ENCODE data around the gene PPP1R12C.
"Not testable (repeated sequence)": the region's sequence is repeated elsewhere in the genome, so short reads cannot be mapped to it uniquely, and the experiment has no call there.

Gene PPP1R12C

DNA sequence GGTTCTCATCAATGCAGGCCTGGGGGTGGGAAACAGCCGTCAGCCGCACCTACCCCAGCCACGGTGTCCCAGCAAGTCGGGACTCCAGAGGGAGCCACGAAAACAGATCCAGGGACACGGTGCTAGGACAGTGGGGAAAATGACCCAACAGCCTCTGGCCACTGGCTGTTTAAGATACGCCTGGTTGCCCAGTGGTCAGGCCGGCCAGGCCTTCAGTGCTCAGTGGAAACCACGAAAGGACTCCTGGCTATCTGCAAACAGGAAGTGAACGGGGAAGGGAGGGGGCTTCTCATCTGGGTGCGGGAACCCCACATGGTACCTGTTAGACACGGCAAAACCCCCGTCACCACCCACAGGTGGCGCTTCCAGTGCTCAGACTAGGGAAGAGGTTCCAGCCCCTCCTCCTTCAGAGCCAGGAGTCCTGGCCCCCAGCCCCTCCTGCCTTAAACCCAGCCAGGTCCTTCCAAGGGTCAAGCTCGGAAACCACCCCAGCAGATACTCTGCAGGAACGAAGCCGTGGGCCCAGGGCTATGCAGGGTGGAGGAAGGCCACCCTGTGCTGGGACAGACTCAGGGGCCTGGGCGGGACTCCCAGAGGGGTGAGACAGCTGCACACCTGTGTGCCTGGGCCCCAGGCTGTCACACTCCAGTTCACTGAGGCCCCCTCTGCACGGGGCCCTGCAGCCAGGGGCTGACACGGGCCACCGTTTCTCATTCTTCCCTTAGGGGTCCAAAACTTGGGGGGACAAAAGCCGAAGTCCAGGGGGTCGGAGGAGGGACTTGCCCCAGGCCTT lies 4.5 kb downstream of the PPP1R12C start:
- in situ Hi-C loops (cut with MboI; ENCODE audit: low sequenced_read_pairs): no loop called here

DNA sequence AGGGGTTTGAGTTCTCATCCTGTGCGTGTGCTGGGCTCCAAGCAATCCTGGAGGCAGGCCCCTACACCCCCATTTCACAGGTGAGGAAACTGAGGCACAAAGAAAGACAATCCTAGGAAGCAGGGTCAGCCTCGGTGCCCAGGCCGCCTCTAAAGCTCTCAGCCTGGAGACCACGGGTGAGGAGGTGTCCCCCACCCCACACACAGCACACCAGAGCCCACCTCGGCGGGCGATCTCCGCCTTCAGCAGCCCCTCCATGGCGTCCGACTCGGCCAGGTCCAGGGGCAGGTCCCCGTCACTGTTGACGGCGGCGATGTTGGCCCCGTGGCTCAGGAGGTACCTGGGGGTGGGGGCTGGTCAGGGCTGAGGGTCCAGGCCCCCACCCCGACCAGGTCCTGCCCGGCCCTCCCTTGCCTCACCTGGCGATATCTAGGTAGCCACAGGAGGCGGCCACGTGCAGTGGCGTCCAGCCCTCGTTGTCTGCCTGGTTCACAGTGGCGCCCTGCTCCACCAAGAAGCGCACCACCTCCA lies 5.1 kb downstream of the PPP1R12C start:
- in situ Hi-C loops (cut with MboI; ENCODE audit: low sequenced_read_pairs): no loop called here

DNA sequence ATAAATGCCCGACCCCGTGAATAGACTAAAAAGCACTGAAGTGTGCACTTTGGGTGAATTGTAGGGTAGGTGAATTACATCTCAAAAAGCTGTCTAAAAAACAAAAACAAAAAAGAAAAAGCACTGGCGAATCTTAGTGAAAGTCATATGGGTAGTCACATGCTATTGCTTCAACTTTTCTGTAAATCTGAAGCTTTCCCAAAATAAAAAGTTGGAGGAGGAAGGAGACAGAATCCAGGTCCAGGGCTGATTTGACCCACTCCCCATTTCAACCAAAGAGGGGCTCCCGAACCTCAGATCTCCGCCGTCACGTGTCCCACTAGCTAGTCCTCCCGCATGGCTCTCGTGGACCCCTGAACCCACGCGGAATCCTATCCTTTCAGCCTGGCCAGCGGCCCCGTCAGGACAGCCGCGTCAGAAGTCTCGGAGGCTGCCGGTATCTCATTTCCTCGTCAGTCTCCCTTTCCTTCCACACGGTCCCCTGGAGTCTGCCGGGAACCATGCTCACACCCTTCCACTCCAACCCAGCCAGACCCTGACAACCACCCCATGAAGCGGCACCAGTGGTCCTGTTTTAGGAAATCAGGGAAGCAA lies 6.1 kb downstream of the PPP1R12C start:
- in situ Hi-C loops (cut with MboI; ENCODE audit: low sequenced_read_pairs): no loop called here

DNA sequence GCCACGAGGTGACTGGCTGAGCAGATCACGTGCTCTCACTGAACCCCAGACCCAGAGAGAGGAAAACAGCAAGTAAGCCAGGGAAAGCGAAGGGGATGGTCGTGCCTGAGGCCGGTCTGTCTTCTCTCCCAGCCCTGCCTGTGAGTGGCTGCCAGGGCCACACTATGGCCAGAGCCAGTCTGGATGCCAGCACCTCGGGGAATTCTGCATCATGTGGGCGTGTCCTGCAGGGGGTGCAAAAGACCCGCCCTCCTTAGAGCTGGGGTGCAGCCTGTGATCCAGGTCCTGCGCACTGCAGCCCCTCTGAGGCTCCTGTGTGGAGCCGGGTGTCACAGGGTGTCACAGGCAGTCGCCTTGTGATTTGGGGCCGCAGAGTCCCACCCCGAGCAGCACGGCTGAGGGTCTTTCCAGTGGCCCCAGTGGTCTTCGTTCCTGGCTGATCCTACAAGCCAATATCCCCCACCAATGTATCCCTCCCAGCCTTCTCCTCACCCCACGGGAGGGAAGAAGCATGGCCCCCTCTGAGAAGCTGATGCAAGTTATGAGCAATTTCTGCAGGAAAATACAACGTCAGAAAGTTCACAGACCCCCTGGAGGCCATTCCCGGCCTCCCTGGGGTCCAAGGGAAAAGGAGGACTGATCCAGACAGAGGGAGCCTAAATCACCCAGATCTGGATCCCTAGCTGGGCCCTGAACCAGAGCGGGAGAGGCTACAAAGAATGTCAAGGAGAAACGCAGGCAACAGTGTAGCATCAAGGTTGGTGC lies 7.7 kb downstream of the PPP1R12C start:
- in situ Hi-C loops (cut with MboI; ENCODE audit: low sequenced_read_pairs): no loop called here

DNA sequence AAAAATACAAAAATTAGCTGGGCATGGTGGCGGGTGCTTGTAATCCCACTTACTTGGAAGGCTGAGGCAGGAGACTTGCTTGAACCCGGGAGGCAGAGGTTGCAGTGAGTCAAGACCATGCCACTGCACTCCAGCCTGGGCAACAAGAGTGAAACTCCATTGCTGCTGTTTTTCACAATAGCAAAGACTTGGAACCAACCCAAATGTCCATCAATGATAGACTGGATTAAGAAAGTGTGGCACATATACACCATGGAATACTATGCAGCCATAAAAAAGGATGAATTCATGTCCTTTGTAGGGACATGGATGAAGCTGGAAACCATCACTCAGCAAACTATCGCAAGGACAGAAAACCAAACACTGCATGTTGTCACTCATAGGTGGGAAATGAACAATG lies 10.2 kb downstream of the PPP1R12C start:
- in situ Hi-C loops (cut with MboI; ENCODE audit: low sequenced_read_pairs): not testable (repeated sequence)

DNA sequence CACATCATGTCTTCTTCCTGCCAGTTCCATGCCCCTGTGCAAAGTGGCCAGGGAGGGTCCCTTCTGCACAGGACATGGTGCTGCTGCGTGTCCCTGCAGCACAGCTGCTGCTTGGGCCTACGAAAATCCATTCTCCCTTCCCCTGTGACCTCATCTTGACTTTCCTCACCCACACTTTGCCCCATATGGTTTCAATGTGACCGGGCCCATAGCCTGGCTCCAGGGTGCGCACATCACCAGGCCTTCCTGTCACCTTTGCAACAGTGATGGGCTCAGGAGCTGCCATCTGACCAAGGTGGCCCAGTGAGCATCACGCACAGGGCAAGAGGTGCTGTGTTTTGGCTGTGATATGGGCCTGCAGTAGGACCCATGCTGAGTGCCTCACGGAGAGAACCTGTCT lies 10.8 kb downstream of the PPP1R12C start:
- in situ Hi-C loops (cut with MboI; ENCODE audit: low sequenced_read_pairs): no loop called here

DNA sequence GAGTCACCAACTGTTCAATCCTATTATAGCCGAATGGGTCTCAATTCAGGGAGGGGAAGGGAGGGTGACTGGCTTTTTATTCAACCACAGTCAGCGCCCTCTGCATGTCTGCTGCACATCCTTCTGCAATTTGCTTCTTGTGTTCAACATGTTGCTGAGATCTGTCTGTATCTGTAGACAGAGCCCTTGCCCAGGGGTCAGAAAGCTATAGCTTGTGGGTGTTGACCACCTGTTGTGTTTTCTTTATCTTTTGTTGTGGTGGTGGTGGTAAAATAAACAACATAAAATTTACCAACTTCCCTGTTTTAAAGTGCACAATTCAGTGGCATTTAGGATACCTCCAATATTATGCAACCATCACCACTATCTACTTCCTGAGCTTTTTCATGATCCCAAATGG lies 12.2 kb downstream of the PPP1R12C start:
- in situ Hi-C loops (cut with MboI; ENCODE audit: low sequenced_read_pairs): no loop called here

DNA sequence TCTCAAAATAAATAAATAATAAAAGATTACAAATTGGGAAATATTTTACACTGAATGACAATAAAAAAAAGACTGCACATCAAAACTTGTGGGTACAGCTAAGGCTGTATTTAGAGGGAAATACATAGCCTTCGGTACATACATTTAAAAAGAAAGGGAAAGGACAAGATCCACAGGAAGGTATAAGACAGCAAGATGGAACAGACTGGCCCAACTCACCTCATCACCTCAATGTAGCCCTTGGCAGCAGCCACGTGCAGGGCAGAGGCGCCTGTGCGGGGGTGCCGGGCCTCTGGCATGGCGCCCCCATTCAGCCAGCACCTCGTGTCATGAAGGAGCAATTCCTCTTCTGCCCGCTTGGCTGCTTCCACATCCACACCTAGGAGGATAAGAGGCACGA lies 14.2 kb downstream of the PPP1R12C start:
- in situ Hi-C loops (cut with MboI; ENCODE audit: low sequenced_read_pairs): no loop called here

DNA sequence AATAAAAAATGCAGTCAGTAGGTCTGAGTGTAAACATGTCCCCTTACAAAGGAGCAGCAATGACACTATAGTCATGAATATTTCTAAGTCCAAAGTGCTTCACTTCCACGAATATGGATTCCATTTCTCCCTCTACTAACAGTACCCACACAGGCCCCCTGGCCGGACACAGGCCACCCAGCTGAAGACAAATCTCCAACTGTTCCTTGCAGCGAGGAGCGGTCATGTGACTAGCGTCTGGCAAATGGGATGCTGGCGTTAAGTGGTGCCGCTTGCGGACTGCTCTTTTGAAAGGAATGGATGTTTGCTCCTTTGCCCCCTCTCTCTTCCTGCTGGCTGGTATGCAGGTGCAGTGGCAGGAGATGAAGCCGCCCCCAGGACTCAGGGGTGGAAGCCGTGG lies 16.2 kb downstream of the PPP1R12C start:
- in situ Hi-C loops (cut with MboI; ENCODE audit: low sequenced_read_pairs): no loop called here

DNA sequence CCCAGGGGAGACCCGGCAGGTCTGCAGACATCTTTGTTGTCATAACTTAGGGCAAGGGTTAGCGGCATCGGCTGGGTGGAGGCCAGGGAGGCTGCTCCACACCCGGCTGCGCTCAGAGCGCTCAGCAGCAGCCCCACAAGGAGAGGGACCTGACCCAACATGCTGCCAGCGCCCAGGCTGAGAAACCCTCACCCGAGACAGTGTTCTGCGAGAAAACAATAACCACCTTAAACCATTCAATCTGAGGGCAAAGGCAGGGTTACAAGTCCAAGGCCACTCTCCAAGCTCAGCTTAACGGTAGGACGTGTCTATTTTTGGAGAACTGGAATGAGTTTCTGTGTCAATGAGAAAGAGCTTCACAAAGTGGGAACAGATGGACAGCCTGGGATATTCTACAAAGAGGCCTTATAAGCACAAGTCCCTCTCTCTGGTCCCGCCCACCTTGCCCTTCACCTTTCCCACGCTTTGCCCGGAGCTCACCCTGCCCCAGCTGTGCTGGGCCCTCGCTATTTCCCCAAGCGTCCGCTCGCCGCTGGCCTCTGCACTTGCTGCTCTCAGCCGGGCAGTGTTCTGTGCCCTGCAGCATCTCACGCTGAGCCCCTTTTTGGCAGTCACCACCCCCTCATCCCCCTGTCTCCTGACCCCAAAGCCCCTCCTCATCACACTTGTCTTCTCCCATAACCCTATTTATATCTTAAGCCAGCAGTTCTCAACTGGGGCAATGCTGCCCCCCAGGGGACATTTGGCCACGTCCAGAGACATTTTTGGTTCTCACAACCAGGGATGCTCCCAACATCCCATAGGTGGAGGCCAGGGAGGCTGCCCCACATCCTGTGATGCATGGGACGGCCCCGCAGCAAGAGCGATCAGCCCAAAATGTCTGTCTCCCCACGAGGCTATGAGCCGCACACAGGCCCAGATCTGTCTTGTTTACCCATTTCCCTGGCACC lies 17.6 kb downstream of the PPP1R12C start:
- in situ Hi-C loops (cut with MboI; ENCODE audit: low sequenced_read_pairs): no loop called here

DNA sequence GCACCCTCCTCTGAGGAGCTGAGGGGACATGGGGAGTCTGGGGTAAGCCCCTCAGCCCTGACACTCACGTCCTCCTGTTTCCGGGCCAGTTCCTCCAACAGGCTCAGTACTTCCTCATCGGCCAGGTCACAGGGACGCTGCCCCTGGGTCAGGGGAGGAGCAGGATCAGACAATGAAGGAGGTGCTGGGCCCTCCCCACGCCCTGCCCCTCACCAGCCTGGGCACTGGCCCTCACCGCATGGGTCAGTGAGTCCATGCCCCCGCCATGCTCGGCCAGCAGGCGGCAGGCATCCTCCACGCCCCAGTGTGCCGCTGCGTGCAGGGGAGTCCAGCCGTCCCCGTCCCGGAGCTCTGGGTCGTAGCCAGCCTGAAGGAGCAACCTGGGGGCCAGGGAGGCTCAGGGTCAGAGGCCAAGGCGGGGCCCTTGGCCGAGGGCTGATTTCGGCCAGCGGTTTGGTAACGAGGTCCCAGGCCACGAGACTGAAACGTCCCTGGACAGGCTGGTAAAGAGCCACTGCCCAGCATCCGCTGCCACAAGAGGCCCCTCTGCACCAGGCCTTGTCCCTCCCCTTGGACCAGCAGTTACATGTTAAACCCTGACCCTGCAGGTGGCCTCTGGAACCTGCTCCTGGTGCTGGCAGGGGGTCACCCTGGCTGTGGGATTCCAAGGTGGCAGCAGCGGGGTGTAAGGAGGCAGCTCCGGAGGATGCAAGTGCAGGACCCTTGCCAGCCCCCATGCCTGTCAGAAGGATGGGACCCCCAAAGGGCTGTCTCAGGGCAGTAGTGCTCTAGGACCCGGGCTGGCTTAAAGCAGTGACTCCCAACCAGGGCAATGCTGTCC lies 18.5 kb downstream of the PPP1R12C start:
- in situ Hi-C loops (cut with MboI; ENCODE audit: low sequenced_read_pairs): no loop called here

DNA sequence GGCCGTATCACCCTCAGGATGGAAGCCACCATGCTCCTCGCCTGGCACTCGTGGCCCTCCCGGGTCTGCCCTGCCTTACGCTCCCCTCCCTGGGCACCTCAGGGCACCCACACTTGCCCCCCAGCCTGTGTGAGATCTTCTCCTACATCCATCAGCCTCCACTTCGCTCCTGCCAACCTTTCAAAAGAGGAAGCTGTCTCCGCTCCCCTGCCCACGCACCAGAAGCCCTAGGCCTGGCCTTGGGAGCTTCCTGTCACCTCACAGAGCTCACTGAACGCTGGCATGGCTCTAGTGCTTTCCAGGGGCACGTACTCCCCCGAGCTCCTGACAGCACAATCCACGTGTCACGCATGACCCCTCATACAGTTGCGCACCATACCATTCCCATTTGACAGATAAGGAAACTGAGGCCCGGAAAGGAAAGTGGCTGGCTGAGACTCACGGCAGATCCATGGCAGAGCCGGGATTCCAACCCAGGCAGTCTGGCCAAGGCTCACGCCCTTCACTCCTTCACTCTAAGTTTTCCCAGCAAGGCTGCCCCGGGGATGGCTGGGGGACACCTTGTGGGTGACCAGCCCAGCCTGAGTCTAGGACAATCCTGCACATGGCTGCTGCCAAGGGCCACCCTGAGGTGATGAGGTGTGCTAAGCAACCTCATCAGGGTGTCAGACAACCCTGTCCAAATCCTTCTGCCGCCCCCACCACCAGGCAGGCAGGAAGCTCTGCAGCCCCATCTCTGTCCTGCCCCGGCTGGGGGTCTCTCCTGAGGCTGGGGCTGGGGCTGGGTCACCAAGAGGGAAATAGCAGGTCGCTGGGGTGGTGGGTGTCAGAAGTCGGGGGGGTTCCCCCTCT lies 19.3 kb downstream of the PPP1R12C start:
- in situ Hi-C loops (cut with MboI; ENCODE audit: low sequenced_read_pairs): no loop called here

DNA sequence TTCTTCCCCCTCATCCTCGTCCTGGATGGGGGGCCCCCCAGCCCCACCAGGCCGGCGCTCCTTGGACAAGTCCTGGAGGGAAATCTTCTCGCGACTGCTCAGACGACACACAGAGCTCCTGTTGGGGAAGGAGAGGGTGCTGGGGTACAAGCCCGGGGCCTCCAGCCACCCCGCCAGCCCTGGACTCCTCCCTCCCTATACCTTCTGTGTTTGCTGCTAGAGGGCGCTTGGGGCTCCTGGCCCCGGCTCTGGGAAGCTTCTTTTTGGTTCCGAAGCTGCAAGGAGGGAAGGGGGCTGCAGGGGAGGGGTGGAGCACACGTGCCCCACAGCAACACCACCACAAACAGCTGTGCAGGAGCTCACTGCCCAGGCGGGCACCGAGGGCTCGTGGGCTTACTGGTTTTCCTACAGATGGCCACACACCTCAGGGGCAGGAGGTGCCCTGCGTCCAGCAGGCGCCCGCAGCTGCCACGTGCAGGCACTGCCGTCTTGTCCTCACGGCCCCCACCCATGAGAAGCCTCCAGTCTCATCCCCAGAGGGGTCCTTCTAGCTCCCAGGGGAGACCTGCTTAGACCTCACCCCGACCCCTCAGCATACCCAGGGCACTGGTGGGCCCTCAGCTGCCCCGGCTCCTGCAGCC lies 21.3 kb downstream of the PPP1R12C start:
- in situ Hi-C loops (cut with MboI; ENCODE audit: low sequenced_read_pairs): no loop called here

DNA sequence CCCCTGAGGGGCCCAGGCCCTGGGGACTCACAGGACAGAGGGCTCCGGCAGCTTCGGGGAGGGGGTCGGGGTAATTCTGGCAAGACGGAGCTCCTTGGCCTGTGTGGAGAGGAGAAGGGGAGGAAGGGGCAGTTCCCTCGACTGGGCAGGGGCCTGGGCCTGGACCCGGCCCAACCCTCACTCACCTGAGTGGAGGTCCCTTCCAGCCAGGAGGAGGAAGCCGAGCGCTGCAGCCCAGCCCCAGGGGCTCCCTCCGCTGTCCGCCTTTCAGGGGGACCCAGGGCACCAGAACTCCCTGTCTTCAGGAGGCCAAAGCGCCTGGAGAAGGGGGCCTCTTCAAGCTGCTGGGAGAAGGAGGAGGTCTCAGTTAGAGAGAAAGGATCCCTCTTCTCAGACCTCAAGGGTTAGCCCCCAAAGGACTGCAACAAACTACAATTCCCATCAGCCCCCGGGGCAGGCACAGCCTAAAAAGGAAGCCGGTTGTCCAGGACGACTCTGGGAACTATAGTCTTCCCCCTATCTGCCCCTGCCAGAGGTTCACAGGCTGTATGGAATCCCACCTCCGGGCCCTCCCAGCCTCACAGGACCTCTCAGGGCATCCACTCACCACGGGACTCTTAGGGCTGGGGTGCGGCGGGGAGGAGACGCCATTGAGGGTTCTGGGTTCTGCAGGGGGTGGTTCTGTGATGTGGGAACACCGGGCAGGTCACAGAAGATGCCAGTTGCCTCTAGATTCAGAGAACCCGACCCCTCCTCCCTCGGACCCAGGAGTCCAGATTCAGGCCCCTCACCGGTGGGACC lies 22.0 kb downstream of the PPP1R12C start:
- in situ Hi-C loops (cut with MboI; ENCODE audit: low sequenced_read_pairs): no loop called here

DNA sequence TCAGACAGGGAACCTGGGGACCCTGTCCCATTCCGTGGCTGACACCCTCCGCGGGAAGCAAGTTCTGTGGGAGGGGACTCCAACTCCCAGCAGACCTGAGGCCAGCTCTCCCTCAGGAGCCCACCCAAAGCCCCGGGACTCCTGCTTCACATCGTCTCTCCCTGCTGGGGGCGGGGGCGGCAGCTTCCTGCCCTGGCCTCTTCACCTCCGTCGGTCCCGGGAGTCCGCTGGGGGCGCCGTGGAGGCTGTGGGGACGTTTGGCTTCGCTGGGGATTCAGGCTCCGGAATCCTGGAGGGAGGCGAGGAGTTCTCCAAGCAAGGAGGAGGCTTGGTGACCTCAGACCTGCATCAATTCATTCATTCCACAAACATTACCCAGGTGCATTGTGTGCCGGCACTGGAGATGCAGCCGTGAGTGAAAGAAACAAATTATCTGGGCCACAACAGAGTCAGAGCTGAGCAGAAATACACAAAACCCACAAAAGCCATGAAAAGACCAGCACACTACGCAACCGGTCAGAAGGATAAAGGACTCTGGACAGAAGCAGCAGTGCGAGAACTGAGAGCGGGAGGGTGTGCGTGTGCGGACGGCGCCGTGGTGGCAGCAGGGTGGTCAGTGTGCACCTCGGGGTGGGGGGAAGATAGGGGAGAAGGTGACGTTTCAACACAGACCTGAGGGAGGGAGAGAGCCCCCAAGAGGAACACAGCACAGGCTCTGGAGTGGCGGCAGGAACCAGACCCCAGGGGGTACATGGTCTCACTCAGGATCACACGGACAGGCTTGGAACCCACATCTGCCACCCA lies 22.8 kb downstream of the PPP1R12C start:
- in situ Hi-C loops (cut with MboI; ENCODE audit: low sequenced_read_pairs): no loop called here

DNA sequence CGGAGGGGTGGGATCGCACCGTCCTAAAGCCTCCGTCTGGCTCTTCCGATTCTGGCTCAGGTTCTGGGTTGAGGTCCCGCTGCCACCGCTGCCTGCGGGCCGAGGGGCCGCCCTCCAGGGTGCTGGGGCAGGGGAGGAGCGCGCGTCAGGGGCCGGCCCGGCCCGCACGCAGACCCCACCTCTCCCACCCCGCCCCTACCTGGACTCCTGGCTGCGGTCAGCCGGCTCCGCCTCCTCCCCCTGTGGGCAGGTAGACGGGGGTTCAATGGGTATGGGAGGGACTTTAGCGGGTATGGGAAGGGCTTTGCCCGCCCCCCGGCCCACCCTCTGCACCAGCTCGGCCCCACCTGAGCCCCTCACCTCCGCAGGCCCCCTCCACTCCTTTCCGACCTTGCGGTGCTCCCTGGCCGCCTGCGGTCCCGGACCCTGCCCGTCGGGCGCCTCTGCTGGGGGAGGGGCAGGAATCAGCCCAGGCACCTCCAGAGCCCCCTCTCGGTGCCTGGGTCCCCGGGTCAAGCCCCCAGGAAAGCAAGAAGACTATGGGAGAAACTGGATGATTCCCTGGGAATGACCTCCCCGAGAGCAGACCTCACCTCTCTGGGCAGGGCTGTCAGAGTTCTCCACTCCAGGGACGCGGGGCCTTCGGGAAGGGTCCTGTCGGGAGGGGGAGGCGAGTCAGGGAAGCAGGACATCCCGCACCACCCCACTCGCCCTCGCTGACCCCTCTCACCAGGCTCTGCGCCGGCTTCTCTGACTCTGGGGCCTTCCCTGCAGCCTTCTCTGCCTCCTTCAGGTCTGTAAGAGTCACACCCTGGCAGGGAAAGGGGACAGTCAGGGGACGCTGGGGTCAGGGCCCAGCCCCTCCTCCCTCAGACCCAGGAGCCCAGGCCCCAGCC lies 24.8 kb downstream of the PPP1R12C start:
- in situ Hi-C loops (cut with MboI; ENCODE audit: low sequenced_read_pairs): no loop called here
